ENCODE results near the gene PAQR5. TPM values are rescaled to one million over a fixed set of nuclear protein-coding genes. Genes with fewer than 3 reads are reported as not detected.
"Not testable (repeated sequence)": the region's sequence is repeated elsewhere in the genome, so short reads cannot be mapped to it uniquely, and the experiment has no call there.

PAQR5 gene
- total RNA-seq, 1 donor from 2014 or later = 7.2 TPM

DNA sequence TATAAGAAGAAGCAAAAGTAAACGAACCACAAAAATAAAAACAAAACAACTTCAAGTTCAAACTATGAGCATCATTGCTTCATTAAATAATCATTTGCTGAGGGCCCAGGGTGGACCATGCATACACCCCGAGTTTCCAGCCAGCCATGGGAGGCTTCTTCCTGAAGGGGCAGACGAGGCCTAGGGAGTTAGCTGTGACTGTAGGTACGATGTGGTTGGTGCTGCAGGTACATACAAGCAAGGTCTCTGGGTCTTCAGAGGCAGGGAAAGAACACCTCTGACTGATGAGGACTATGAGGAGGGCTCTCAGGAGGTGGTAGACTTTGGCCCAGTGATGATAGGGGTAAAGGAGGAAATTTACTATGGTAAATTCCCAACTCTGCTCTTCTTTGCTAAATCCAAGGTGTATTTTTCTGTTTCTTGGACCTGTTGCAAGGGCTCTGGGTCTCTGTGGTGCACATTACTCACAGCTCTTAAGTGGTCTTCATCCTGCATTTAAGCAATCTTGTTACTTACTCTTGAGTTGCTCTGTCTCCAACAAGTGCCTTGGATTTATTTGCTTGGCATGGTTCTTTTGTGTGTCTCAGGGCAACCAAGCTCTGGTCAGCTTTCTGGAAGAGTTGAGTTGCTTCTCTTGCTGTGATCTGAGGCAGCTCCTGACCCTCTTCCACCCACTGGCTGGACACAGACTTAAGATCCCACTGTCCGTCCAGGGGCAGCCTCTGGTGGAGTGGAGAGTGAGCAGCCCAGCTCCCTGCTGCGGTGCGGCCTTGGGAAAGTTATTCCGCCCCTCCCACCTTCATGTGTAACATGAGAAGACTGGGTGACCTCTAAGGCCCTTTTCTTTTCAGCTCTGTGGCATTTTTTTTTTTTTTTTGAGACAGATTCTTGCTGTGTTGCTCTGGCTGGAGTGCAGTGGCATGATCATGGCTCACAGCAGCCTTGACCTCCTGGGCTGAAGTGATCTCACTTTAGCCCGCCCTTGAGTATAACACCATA, 59.4 kb downstream of the PAQR5 start:
- no peak for DNase-seq

DNA sequence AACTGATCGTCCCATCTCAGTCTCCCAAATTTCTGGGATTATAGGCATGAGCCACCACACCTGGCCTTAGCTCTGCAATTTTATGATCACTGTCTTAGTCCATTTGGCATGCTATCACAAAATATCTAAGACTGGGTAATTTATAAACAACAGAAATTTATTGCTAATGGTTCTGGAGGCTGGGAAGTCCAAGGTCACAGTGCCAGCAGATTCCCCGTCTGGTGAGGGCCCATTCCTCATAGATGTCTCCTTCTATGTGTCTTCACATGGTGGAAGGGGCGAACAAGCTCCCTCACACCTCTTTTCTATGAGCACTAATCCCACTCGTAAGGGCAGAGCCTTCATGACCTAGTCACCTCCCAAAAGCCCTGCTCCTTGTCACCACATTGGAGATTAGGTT, 60.1 kb downstream of the PAQR5 start:
- no peak for DNase-seq

DNA sequence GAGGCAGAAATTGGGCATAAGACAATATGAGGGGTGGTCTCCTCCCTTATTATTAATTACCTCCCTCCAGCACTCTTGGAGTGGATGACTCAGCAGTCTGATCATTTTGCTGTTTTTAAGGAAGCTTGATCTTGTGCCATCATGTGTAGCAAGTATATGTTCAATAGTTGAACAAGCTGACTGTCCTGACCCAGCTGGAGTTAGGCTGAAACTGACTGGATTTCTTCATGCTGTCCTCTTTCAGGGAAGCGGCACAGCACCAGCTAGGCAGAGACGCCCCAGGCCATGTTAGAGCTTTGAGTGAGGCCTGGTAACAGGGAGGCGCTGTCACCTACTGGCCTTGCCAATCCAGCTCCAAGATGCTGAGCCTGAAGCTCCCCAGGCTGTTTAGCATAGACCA, 61.0 kb downstream of the PAQR5 start:
- no peak for DNase-seq

DNA sequence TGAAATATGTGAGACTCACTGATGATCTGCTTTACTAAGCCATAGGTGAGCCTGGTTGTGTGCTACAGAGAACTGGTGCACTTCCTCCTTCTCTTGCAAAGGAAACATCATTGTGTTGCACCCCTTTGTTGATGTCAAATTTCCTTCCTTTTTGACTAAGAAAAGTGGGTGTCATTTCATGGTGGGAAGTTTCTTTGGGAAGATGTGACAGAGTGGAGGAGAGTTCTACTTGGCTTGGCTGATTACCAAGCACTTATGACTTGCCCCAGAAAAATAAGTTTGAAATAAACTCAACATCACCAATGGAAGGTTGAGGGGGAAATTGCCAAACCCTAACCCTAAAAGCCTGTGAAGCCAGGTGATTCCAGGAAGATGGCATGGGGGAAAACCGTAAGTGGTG, 61.9 kb downstream of the PAQR5 start:
- no peak for DNase-seq

DNA sequence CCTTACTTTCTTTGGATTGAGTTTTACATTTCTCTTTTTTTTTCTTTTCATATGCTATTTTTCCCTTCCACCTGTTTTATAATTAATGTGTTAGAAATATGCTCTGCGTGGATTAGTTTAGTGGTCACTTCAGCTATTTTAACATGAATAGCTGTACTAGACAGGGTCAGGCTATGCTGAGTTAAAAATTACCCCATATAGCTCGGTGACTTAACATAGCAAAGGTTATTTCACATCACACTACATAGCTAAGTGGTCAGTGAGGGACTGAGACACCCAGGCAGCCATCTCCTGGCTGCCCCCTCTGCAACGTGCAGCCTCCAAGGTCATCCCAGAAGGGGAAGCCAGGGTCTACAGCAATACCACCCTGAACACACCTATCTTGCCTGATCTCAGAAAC, 68.5 kb downstream of the PAQR5 start:
- DNase-seq = no peak

DNA sequence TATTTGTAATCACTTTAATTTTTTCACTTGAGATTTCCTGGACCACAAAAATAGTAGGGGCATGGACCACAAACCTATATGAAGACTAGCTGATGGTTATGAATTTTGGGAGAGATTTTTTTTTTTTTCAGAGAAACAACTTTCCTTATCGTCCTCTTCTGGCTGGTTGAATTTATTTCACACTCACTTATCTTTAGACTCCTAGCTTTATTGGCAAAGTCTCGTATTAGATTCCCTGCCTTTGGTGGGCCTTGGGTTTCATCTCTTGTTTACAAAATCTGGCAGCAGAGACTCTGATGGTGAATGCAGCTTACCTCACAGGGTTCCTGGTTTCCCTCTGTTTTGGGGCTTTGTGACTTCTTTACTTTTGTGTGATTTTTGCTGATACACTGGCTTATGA, 70.9 kb downstream of the PAQR5 start:
- DNase-seq = no peak

DNA sequence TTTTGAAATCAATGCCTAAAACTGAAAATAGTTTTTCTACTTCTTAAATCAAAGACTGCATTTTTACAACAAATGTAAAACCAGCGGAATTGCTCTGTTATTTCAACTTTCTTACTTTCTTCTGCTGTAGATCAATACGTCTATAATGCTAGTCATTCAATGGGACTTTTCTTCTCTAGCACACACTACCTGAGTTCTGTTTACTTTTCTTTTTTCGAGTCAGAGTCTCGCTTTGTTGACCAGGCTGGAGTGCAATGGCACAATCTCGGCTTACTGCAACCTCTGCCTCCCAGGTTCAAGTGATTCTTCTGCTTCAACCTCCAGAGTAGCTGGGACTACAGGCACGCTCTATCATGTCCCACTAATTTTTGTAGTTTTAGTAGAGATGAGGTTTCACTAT, 74.7 kb downstream of the PAQR5 start:
- DNase-seq = no peak

DNA sequence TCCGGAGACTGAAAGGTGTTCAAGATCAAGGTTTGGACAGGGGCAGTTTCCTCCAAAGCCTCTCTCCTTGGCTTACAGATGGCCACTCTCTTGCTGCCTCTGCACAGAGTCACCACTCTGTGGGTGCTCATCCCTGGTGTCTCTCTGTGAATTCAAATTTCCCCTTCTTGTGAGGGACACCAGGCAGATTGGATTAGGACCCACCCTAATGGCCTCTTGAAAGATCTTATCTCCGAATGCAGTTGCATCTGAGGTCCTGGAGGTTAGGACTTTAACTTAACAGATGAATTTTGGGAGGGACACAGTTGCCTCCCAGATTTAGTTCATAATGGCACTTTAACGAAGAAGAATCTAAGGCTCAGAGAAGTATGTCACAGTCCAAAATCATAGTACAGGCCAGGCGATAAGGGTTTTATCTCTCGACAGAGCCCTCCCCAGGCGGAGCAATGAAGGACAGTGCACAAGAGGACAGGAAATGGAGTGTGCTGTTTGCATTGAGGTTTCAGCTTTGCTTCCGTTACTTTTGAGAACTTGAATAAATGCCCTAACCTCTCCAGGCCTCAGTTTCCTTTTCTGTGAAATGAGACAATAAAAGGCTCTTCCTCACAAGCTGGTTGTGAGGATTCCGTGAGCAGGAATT, 76.6 kb downstream of the PAQR5 start:
- DNase-seq = no peak

DNA sequence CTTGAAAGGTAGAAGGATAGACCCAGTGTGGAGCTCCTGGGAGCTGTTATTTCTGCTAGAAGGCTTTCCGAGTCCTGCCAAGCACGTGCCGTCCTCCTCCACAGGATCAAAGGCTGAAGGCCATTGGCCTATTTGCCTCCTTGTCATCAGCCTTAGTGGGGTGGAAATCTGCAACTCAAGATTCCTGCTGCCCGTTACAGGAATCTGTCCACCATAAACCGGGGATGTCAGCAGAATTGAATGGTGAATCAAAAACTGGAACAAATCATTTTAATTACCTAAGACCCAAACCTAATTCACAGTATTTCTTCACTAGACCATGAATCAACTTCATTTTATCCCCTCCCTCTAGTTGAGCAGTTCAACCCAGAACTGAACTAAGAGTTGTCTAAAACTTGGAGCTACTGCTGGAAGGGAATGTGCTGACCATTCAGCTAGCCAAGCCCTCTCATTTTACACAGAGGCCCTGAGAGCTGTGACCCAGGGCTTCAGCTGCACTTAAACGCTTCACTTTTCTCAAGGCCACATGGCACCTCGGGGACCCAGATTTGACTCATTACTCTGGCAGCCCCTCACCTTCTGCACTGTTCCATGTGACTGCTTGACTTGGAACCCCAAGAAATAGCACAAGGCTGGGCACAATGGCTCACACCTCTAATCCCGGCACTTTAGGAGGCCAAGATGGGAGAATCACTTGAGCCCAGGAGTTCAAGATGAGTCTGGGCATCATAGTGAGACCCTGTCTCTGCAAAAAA, 78.7 kb downstream of the PAQR5 start:
- DNase-seq = no peak

DNA sequence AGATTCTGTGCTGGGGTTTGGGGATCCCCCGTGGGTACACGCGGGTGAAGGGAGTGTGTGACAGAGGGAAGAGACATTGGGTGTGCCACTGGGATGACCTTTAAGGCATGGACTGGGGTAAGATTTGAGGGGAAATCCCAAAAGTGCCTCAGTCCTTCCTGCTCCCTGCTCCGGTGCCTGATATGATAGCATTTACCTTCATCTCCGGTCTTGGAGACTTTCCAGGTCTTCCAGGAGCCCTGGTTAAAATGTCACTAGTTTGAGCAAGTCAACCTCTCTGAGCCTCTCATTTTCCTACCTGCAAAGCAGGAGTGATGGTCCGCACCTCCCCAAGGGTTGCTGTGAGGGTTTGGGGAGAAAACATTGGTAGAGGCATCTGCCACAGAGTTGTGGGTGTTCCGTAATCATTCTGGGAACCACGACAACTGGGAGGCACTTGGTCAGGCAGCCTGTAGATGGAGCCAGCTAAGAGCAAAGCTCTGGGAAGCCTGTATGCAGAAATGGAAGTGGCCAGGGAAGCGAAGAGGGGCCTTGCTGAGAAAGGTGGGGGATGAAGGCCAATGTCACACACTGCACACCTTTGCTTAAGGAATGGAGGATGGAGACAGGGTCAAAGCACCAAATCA, 81.5 kb downstream of the PAQR5 start:
- DNase-seq = no peak

DNA sequence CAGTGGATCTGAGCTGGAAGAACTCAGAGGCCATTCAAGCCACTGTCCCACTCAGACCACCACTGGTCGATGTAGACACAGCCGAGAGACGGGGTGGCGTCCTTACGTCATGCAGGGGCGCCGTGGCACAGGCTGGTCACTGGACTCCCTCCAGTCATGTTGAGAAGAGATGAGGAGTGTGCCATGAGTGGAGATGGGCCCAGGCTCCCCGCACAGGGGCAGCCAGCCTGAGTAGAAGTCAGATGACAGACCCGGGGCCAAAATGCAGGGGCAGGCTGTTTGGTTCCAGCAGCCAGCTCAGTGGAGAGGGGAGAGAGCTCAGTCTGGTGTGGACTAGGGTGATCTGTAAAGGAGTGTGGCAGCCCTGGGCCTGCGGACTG, 82.0 kb downstream of the PAQR5 start:
- no peak for DNase-seq

DNA sequence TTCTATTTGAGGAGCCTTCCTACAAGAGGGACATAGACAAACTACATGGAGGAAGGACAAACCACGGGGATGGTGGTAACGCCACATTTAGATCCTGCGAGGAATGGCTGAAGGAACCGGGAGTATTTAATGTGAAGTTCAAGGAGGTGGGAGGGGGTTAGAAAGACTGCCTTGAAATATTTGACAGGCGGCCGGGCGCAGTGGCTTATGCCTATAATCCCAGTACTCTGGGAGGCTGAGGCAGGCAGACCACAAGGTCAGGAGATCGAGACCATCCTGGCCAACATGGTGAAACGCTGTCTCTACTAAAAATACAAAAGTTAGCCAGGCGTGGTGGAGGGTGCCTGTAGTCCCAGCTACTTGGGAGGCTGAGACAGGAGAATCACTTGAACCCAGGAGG, 83.5 kb downstream of the PAQR5 start:
- DNase-seq = not testable (repeated sequence)

DNA sequence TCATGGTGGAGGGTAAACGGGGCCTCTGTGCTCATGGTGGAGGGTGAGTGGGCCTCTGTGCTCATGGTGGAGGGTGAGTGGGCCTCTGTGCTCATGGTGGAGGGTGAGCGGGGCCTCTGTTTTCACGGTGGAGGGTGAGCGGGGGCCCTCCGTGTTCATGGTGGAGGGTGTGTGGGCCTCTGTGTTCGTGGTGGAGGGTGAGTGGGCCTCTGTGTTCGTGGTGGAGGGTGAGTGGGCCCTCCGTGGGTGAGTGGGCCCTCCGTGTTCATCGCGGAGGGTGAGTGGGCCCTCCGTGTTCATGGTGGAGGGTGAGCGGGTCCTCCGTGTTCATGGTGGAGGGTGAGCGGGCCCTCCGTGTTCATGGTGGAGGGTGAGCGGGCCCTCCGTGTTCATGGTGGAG, 85.4 kb downstream of the PAQR5 start:
- DNase-seq = not testable (repeated sequence)

DNA sequence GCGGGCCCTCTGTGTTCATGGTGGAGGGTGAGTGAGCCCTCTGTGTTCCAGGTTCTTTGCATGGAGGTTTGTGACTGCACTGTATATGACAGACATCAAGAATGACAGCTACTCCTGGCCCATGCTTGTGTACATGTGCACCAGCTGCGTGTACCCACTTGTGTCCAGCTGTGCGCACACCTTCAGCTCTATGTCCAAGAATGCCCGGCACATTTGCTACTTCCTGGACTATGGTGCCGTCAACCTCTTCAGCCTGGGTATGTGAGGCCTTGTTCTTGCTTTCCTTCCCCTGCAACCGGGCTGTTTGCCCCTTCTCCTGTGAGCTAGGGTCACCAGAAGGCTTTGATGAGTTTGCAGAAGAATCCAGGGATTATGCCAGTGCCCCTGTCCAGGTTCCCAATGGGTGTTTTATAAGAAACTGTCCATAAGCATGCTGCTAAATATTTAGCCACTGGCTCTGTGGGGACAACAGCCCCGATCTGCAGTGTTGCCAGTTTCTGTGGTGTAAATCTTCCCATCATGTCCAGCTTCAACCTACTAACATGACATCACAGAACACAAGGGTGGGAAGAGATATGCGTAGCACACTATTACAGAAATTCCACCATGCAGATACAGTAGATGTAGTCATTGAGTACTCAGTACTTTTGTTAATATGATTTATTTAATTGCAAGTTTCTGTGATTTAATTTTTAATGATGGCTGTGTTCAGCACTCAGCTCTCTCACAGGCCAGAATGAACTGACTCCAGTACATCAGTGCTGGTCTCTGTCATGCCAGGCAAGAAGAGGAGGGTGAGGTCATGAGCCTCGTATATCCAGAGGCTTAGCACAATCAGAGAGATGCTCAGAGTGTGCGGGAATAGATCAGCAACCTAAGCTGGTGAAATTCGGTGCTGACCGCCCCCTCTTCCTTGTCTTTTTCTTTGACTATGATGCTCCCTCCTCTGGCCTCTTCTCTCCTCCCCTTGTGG, 86.2 kb downstream of the PAQR5 start:
- DNase-seq = no peak

DNA sequence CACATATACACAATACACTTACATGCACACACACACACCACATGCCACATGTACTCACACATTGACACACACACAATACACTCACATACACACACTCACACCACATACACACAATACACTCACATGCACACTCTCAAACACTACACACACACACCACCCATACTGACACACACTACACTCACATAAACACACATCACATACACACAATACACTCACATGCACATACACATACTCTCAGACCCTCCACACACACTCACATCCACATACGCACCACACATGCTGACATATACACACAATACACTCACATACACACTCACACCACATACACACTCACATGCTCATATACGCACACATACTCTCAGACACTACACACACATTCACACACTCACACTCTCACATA, 87.1 kb downstream of the PAQR5 start:
- DNase-seq = no peak

DNA sequence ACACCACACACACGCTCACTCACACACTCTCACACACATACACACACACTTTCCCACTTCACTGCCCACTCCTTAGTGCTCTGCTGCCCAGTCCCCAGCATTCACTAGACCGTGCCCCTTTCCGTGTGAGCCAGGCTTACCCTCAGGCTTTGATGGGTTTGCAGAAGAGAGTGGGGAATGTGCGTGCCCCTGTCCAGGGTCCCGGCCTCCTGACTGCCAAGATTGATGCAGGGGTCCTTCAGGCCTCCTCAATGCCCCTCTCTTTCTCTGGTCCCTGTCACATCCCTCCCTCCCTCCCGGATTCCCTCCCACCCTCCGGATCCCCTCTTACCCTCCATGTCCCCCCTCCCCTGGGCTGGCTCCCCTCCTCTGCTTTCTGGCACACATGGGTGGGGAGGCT, 87.6 kb downstream of the PAQR5 start:
- DNase-seq = no peak

DNA sequence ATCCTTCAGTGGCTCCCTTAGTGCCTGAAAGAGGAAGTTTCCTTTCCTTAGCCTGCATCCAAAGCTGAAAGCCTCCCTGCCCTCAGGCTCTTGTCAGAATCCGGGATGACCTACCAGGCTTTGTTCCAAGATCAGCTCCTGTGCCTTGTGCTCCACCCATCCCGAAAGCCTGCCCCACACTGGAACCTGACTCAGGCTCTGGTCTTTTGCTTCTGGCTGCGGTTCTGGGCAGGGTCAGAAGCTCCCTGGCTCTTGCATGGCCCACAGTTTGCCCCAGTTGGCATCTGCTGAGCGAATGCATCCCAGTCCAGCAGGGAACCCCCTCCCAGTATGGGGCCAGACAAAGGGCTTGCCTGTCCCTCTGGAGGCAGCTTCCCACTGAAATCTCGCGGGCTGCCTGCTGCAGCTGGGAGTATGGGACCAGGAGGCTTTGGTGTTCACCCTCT, 89.6 kb downstream of the PAQR5 start:
- DNase-seq = no peak

DNA sequence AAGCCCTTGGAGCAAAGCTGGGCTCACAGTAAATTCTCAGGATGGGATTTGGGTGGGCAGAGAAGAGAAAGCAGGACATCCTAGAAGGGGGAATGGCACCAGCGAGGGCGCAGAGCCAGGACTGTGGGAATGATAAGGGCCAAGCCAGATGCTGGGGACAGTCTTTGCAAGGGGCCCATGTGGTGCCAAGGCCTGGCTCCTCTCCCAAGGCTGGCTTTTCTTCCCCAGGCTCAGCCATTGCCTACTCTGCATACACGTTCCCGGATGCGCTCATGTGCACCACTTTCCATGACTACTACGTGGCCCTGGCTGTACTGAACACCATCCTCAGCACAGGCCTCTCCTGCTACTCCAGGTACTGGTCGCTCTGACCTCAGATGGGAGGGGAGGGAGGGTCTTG, 90.7 kb downstream of the PAQR5 start:
- no peak for DNase-seq

DNA sequence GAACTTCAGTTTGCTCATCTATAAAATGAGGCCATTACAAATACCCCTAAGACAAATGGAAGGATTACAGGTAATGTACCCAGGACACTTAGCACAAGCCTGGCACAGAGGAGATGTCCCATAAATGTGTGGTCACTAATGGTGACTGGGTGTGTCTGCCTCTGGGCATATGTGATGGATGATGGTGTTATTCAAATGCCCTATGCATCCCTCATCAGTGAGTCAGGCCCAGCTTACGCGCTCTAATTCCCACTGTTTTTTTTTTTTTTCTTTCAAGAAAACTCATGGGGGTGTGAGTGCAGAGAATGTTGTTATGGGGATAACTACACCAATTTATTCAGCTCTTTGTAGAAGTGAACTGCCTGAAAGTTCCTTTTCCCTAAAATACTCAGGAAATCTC, 91.9 kb downstream of the PAQR5 start:
- no peak for DNase-seq

DNA sequence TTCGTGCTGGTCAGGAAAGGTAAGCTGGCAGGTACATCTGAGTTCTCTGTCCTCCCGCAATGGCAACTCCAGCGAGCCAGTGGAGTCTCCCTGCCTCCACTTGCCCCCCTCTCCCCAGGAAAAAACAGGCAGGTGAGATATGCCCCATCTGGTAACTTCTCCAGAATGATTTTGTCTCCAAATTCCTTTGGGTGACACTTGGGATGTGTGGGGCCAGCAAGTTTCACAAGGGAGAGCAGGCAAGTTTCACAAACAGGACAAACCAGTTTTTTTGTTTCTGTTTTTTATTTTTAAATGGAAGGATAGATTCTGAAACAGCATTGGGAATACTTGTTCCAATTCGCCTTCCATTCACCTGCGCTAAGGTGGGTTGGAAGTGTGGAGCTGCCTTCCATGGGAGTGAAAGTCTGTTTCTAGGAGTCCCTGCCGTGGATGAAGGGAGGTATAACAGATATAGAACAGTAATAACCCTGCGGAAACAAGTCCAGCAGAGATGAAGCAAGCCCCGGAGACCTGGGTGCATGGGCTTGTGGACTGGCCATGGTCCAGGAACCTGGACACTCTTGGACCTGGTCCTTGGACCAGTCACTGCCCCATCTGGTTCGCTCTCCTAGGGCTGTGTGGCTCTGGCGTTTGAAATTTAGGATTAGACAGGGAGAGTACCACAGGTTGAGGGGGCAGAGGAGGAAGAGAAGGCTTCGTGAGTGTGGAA, 92.5 kb downstream of the PAQR5 start:
- DNase-seq = no peak

DNA sequence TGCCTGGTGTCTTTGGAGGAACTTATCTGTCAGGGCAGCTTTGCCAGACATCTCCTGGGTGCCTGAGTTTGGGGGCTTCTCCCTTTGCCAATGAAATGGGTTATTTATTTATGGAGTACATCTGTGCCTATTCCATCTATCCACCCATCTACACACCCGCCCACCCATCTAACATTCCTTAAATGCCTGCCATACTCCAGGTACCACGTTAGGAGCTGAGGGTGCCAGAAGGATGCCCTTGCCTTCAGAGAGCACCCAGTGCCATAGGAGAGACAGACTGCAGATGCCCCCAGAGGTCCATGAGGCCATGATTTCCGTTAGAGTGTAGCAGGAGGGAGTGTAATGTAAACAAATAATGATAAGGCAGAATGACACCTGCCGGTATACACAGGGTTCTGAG, 93.6 kb downstream of the PAQR5 start:
- no peak for DNase-seq
